Fibroblast of skin of abdomen (primary cell): ENCODE results near the gene FBXO42.
"Not testable (repeated sequence)": the region's sequence is repeated elsewhere in the genome, so short reads cannot be mapped to it uniquely, and the experiment has no call there.

Source experiments
- DNase-seq: peaks from one replicate; pipeline ENCODE4 v3.0.0-alpha.2; 2013

FBXO42 gene

GRCh38 chr1:16372535-16373285, 20.4 kb upstream of the FBXO42 start:
- peak; percentile 35 for DNase-seq

- DNase-seq: peak; percentile 66
Measured at GRCh38 chr1:16371725-16372124, 19.4 kb upstream of the FBXO42 start.

- no peak for DNase-seq
Measured at GRCh38 chr1:16369821-16370220, 17.5 kb upstream of the FBXO42 start.

- peak; percentile 33 for DNase-seq
Measured at GRCh38 chr1:16367968-16368890, 15.9 kb upstream of the FBXO42 start.

- peak; percentile 83 for DNase-seq
Measured at GRCh38 chr1:16367258-16367967, 15.1 kb upstream of the FBXO42 start.

- DNase-seq: peak; percentile 100
Measured at GRCh38 chr1:16366722-16367257, 14.5 kb upstream of the FBXO42 start, which contains the start of gene SZRD1. Gene SZRD1 (plus strand): TSS chr1:16367242. CDS start chr1:16367258, 16 bp downstream.

- DNase-seq: not testable (repeated sequence)
Measured at GRCh38 chr1:16365146-16365498, 12.8 kb upstream of the FBXO42 start.

GRCh38 chr1:16356867-16357266, 4.6 kb upstream of the FBXO42 start:
- no peak for DNase-seq

- DNase-seq: no peak
Measured at GRCh38 chr1:16354619-16355018, 2.3 kb upstream of the FBXO42 start.

GRCh38 chr1:16352842-16353535, 709 bp upstream of the FBXO42 start:
- no peak for DNase-seq

- DNase-seq: no peak
Measured at GRCh38 chr1:16351456-16351993, 755 bp downstream of the FBXO42 start.

GRCh38 chr1:16349847-16350406, 2.4 kb downstream of the FBXO42 start:
- peak; percentile 19 for DNase-seq

GRCh38 chr1:16348414-16349182, 3.7 kb downstream of the FBXO42 start:
- peak; percentile 61 for DNase-seq

- not testable (repeated sequence) for DNase-seq
Measured at GRCh38 chr1:16343276-16343675, 9.0 kb downstream of the FBXO42 start.

- no peak for DNase-seq
Measured at GRCh38 chr1:16342331-16343062, 9.8 kb downstream of the FBXO42 start.

- no peak for DNase-seq
Measured at GRCh38 chr1:16340673-16341072, 11.6 kb downstream of the FBXO42 start.

- DNase-seq: peak; percentile 24
Measured at GRCh38 chr1:16338961-16339360, 13.3 kb downstream of the FBXO42 start.

- no peak for DNase-seq
Measured at GRCh38 chr1:16334655-16335340, 17.5 kb downstream of the FBXO42 start.

- no peak for DNase-seq
Measured at GRCh38 chr1:16326833-16327404, 25.4 kb downstream of the FBXO42 start.
